Liver (tissue), 9 donors: ENCODE measurements around the gene SLC25A38. TPM values are rescaled to one million over a fixed set of nuclear protein-coding genes. Genes with fewer than 3 reads are reported as not detected.
A peak's percentile ranks its signal among the peaks of the same experiment; 100 is the strongest.

ENCODE experiments used
- DNase-seq: peaks from one replicate; pipeline ENCODE4 v3.0.0-alpha.2; 2017; ENCODE audit warnings: low spot score
- H3K27ac ChIP-seq, 2 donors: one replicate each; pipeline ENCODE4 v1.7.0; 2013; ENCODE audit warnings: inconsistent platforms in 2 of 2, low read length in 2 of 2, control low read depth in 1 of 2, low read depth in 1 of 2, mild to moderate bottlenecking in 1 of 2
- H3K27me3 ChIP-seq, 4 donors: one replicate each; pipeline versions ENCODE4 v1.6.1 to v1.7.0; 2013; ENCODE audit warnings: low read length in 3 of 4, inconsistent platforms in 1 of 4, mild to moderate bottlenecking in 1 of 4, moderate library complexity in 1 of 4; ENCODE audit not compliant: control insufficient read depth in 4 of 4, insufficient read depth in 4 of 4
- H3K36me3 ChIP-seq, 4 donors: one replicate each; pipeline versions ENCODE4 v1.6.1 to v1.7.0; 2013; ENCODE audit warnings: low read length in 3 of 4, mild to moderate bottlenecking in 3 of 4, low read depth in 1 of 4, moderate library complexity in 1 of 4; ENCODE audit not compliant: control insufficient read depth in 4 of 4, insufficient read depth in 3 of 4
- H3K4me1 ChIP-seq, 4 donors: one replicate each; pipeline versions ENCODE4 v1.6.1 to v1.7.0; 2013; ENCODE audit warnings: low read length in 3 of 4, mild to moderate bottlenecking in 3 of 4, moderate library complexity in 1 of 4; ENCODE audit not compliant: control insufficient read depth in 4 of 4, insufficient read depth in 4 of 4
- H3K4me3 ChIP-seq, 3 donors: one replicate each; pipeline versions ENCODE4 v1.6.1 to v1.7.0; 2013; ENCODE audit warnings: low read length in 3 of 3, control low read depth in 1 of 3, low read depth in 1 of 3, mild to moderate bottlenecking in 1 of 3
- H3K9ac ChIP-seq, 2 donors: one replicate each; pipeline ENCODE4 v1.7.0; 2013; ENCODE audit warnings: low read length in 2 of 2, mild to moderate bottlenecking in 2 of 2, moderate library complexity in 2 of 2, control low read depth in 1 of 2, low read depth in 1 of 2
- H3K9me3 ChIP-seq, 4 donors: one replicate each; pipeline versions ENCODE4 v1.6.1 to v1.7.0; 2013; ENCODE audit warnings: low read length in 3 of 4; ENCODE audit not compliant: control insufficient read depth in 4 of 4
- EGR1 ChIP-seq, 2 donors: IDR thresholded peaks; 2 replicates each; pipeline ENCODE4 v1.6.1; 2016 to 2018; ENCODE audit warnings: antibody characterized with exemption in 2 of 2, low read depth in 2 of 2
- FOXA1 ChIP-seq: IDR thresholded peaks from 2 replicates; pipeline ENCODE4 v1.6.1; 2016; ENCODE audit warnings: antibody characterized with exemption
- FOXA2 ChIP-seq: IDR thresholded peaks from 2 replicates; pipeline ENCODE4 v1.6.1; 2016; ENCODE audit warnings: antibody characterized with exemption
- GABPA ChIP-seq, 2 donors: IDR thresholded peaks in 1 of 2; conservative IDR thresholded peaks in 1 of 2; 2 replicates each; pipeline ENCODE4 v1.6.1; 2016; ENCODE audit warnings: antibody characterized with exemption in 2 of 2, mild to moderate bottlenecking in 1 of 2, moderate library complexity in 1 of 2
- HNF4A ChIP-seq, 2 donors: conservative IDR thresholded peaks; 2 replicates each; pipeline ENCODE4 v1.6.1; 2016; ENCODE audit warnings: antibody characterized with exemption in 2 of 2, mild to moderate bottlenecking in 2 of 2
- HNF4G ChIP-seq: IDR thresholded peaks from 2 replicates; pipeline ENCODE4 v1.6.1; 2016; ENCODE audit warnings: antibody characterized with exemption
- JUND ChIP-seq, 2 donors: IDR thresholded peaks; 2 replicates each; pipeline ENCODE4 v1.6.1; 2016; ENCODE audit warnings: antibody characterized with exemption in 2 of 2
- NR2F2 ChIP-seq: IDR thresholded peaks from 2 replicates; pipeline ENCODE4 v1.6.1; 2016; ENCODE audit warnings: antibody characterized with exemption
- RAD21 ChIP-seq, 2 donors: IDR thresholded peaks; 2 replicates each; pipeline ENCODE4 v1.6.1; 2016; ENCODE audit warnings: antibody characterized with exemption in 2 of 2, mild to moderate bottlenecking in 2 of 2
- RXRA ChIP-seq, 2 donors: IDR thresholded peaks; 2 replicates each; pipeline ENCODE4 v1.6.1; 2017 to 2018; ENCODE audit warnings: antibody characterized with exemption in 2 of 2, mild to moderate bottlenecking in 1 of 2
- SP1 ChIP-seq: IDR thresholded peaks from 2 replicates; pipeline ENCODE4 v1.6.1; 2018; ENCODE audit warnings: antibody characterized with exemption, mild to moderate bottlenecking
- TAF1 ChIP-seq: conservative IDR thresholded peaks from 2 replicates; pipeline ENCODE4 v1.6.1; 2016; ENCODE audit warnings: antibody characterized with exemption, mild to moderate bottlenecking
- YY1 ChIP-seq: IDR thresholded peaks from 2 replicates; pipeline ENCODE4 v1.6.1; 2016; ENCODE audit warnings: antibody characterized with exemption, mild to moderate bottlenecking
- WGBS: extraction: QIAGEN DNeasy Blood & Tissue Kit; methylation state at CpG from one replicate; pipeline ENCODE4 v1.1.7; 2013; 5-methylcytosine and 5-hydroxymethylcytosine counted together
- polyA plus RNA-seq, 2 donors: library from polyadenylated mRNA; stranded (reverse) in 1 of 2; unstranded in 1 of 2; fragments of 200-250 nt in 1 of 2; fragments of >200 nt in 1 of 2; fragmentation: Nextera tagmentation in 1 of 2; extraction: Ambion mirVana in 1 of 2; gene quantifications; one replicate each; pipeline versions ENCODE4 v1.2.1 to v1.2.3, GENCODE V29; 2013 to 2015
- total RNA-seq, 2 donors: library from RNA; depleted of rRNA; stranded (reverse); fragments of >200 nt; gene quantifications; one replicate each; pipeline ENCODE4 v1.2.3, GENCODE V29; 2014
- TF ChIP-seq, protein P1 (sequence below): IDR thresholded peaks from 2 replicates; pipeline ENCODE4 v1.6.1; 2016; ENCODE audit warnings: antibody characterized with exemption
- TF ChIP-seq, protein P2 (sequence below): IDR thresholded peaks from 2 replicates; pipeline ENCODE4 v1.6.1; 2016; ENCODE audit warnings: antibody characterized with exemption, mild to moderate bottlenecking
- TF ChIP-seq, protein P3 (sequence below): IDR thresholded peaks from 2 replicates; pipeline ENCODE4 v1.6.1; 2016; ENCODE audit warnings: antibody characterized with exemption
- TF ChIP-seq, protein P4 (sequence below): fragments of 150-350 bp; IDR thresholded peaks from 2 replicates; pipeline ENCODE4 v1.5.1; 2017; ENCODE audit warnings: improper control_type of control experiment, low read depth, low read length; ENCODE audit not compliant: missing input control
- TF ChIP-seq, protein P5 (sequence below): IDR thresholded peaks from 2 replicates; pipeline ENCODE4 v1.6.1; 2016; ENCODE audit warnings: antibody characterized with exemption
- donor health status: healthy.
- donor health status: healthy.
- donor health status: healthy.
- donor health status: healthy.
- donor health status: healthy.

Gene SLC25A38
- total and polyA plus RNA-seq, 4 donors = 19.8 to 44.4 (median 24.3) TPM

DNA sequence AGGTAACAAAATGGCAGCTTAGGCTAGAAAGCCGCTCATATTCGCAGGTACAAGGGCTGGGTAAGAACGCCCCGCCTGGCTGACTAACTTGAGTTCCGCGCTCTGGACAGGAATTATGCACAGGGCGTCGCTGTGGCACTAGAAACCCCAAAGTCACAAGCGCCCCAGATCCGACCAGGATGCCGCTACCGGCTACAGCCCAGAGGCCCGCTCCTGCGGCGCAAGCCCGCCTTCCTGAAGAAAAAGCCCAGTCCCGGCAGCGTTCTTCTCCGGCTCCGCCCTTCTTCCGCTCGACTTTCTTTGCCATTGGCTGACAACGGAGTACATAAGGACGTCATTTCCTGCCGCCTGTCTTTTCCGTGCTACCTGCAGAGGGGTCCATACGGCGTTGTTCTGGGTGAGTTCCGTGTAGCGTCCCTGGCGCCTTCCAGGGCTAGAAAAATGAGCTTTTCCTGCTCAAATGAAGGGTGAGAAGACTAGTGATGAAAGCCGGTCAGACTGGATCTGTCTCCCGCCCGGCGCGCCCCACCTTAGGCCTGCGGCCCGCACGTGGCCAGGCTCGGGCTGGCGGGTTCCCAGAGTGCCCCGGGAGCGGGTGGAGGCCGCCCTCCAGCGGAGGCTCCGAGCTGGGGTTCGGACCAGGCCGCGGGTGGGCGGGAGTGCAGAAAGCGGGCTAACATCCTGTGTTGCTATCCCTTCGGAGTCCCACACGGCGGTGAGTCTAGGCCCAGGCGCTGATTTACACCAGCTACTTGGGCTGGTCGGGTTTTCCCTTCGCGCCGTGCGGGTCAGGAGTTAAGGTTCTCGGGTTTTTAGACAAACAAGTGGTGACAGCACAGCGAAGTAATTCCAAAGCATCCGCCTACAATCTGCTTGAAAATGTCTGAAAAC is 23.4 kb downstream of the SLC25A38 start, which contains the start of gene RPSA:
Gene RPSA, plus strand, starts transcription at position 353 of the 891 bp plus-strand sequence. CDS start 934 bp downstream, outside the sequence.
- TF ChIP-seq NR2F2 (peak; percentile 46), TAF1 (peak; percentile 99), HNF4A (conservative IDR thresholded peaks at IDR 0.05) (no peak), RAD21 (IDR thresholded peaks at IDR 0.05) (peak; percentile 44 to 52), SP1 (peak; percentile 80), FOXA1 (peak; percentile 14), YY1 (peak; percentile 95), JUND (IDR thresholded peaks at IDR 0.05) (peak; percentile 38 to 81), FOXA2 (no peak), EGR1 (IDR thresholded peaks at IDR 0.05; ENCODE audit: low read depth in 2 of 2) (no peak), GABPA (IDR thresholded peaks at IDR 0.05 in 1 of 2, conservative IDR thresholded peaks at IDR 0.05 in 1 of 2) (peak; percentile 73 to 91), HNF4G (no peak), RXRA (IDR thresholded peaks at IDR 0.05) (peak in 1 of 2 donors; percentile 40)
- TF ChIP-seq, protein P1, sequence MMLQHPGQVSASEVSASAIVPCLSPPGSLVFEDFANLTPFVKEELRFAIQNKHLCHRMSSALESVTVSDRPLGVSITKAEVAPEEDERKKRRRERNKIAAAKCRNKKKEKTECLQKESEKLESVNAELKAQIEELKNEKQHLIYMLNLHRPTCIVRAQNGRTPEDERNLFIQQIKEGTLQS = peak; percentile 22
- TF ChIP-seq, protein P2, sequence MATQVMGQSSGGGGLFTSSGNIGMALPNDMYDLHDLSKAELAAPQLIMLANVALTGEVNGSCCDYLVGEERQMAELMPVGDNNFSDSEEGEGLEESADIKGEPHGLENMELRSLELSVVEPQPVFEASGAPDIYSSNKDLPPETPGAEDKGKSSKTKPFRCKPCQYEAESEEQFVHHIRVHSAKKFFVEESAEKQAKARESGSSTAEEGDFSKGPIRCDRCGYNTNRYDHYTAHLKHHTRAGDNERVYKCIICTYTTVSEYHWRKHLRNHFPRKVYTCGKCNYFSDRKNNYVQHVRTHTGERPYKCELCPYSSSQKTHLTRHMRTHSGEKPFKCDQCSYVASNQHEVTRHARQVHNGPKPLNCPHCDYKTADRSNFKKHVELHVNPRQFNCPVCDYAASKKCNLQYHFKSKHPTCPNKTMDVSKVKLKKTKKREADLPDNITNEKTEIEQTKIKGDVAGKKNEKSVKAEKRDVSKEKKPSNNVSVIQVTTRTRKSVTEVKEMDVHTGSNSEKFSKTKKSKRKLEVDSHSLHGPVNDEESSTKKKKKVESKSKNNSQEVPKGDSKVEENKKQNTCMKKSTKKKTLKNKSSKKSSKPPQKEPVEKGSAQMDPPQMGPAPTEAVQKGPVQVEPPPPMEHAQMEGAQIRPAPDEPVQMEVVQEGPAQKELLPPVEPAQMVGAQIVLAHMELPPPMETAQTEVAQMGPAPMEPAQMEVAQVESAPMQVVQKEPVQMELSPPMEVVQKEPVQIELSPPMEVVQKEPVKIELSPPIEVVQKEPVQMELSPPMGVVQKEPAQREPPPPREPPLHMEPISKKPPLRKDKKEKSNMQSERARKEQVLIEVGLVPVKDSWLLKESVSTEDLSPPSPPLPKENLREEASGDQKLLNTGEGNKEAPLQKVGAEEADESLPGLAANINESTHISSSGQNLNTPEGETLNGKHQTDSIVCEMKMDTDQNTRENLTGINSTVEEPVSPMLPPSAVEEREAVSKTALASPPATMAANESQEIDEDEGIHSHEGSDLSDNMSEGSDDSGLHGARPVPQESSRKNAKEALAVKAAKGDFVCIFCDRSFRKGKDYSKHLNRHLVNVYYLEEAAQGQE = peak; percentile 94
- TF ChIP-seq, protein P3, sequence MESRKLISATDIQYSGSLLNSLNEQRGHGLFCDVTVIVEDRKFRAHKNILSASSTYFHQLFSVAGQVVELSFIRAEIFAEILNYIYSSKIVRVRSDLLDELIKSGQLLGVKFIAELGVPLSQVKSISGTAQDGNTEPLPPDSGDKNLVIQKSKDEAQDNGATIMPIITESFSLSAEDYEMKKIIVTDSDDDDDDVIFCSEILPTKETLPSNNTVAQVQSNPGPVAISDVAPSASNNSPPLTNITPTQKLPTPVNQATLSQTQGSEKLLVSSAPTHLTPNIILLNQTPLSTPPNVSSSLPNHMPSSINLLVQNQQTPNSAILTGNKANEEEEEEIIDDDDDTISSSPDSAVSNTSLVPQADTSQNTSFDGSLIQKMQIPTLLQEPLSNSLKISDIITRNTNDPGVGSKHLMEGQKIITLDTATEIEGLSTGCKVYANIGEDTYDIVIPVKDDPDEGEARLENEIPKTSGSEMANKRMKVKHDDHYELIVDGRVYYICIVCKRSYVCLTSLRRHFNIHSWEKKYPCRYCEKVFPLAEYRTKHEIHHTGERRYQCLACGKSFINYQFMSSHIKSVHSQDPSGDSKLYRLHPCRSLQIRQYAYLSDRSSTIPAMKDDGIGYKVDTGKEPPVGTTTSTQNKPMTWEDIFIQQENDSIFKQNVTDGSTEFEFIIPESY = peak; percentile 36
- TF ChIP-seq, protein P4, sequence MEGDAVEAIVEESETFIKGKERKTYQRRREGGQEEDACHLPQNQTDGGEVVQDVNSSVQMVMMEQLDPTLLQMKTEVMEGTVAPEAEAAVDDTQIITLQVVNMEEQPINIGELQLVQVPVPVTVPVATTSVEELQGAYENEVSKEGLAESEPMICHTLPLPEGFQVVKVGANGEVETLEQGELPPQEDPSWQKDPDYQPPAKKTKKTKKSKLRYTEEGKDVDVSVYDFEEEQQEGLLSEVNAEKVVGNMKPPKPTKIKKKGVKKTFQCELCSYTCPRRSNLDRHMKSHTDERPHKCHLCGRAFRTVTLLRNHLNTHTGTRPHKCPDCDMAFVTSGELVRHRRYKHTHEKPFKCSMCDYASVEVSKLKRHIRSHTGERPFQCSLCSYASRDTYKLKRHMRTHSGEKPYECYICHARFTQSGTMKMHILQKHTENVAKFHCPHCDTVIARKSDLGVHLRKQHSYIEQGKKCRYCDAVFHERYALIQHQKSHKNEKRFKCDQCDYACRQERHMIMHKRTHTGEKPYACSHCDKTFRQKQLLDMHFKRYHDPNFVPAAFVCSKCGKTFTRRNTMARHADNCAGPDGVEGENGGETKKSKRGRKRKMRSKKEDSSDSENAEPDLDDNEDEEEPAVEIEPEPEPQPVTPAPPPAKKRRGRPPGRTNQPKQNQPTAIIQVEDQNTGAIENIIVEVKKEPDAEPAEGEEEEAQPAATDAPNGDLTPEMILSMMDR = peak; percentile 20
- TF ChIP-seq, protein P5, sequence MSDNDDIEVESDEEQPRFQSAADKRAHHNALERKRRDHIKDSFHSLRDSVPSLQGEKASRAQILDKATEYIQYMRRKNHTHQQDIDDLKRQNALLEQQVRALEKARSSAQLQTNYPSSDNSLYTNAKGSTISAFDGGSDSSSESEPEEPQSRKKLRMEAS = peak; percentile 84
- peaks cover 8 to 34% (median 30%) of the 10 kb centered on the region in 4 donors for H3K36me3 ChIP-seq
- peak within 1 kb of the TSS; percentile 77 to 90 (median 83) for H3K4me3 ChIP-seq
- under 1% methylated on average over 63 of the region's 63 CpGs for WGBS
- peak; percentile 92 for DNase-seq
- H3K4me1 ChIP-seq = peaks cover 2 to 19% (median 9%) of the 10 kb centered on the region in 4 donors
- H3K9ac ChIP-seq = peak within 1 kb of the TSS; percentile 73 to 95
- H3K27ac ChIP-seq = peak within 1 kb of the TSS; percentile 79 to 84
- no peaks in the 10 kb centered on the region for H3K27me3 ChIP-seq
- H3K9me3 ChIP-seq = no peaks in the 10 kb centered on the region
